Measurements from ENCODE around the gene PLA2G15. TPM values are rescaled to one million over a fixed set of nuclear protein-coding genes. Genes with fewer than 3 reads are reported as not detected.

PLA2G15 gene
- total and polyA plus RNA-seq, 2 experiments from 2014 or later: 3.1 to 14.8 TPM

- no peaks in the 10 kb centered on the region for H3K36me3 Mint-ChIP-seq (ENCODE audit: low read depth)
- DNase-seq (ENCODE audit: low spot score): no peak
- no peak overlapping the region for H3K27ac Mint-ChIP-seq
- Histone ChIP-seq H3K27ac (ENCODE audit: low read depth) (no peak overlapping the region), H3K4me2 (no peak overlapping the region), H4K20me1 (replicated peaks; ENCODE audit: insufficient read depth) (peaks cover 5% of the 10 kb centered on the region; the same call in 1 of the 2 replicates), H3K4me1 (ENCODE audit: insufficient read depth) (no peaks in the 10 kb centered on the region), H3K36me3 (ENCODE audit: insufficient read depth) (no peaks in the 10 kb centered on the region), H3K9me2 (ENCODE audit: insufficient read depth) (no peaks in the 10 kb centered on the region), H3K27me3 (ENCODE audit: insufficient read depth) (no peaks in the 10 kb centered on the region), H3K79me2 (replicated peaks; ENCODE audit: insufficient read depth) (no peaks in the 10 kb centered on the region), H3F3A (replicated peaks; ENCODE audit: low read depth) (no peaks in the 10 kb centered on the region), H3K4me3 (no peak overlapping the region), H2AFZ (no peak overlapping the region)
- H3K9me3 Mint-ChIP-seq: no peaks in the 10 kb centered on the region
- no peak overlapping the region for H3K4me3 Mint-ChIP-seq
- TF ChIP-seq ZNF462 (CRISPR knock-in tag; IDR thresholded peaks at IDR 0.05) (no peak), CREB1 (CRISPR knock-in tag; IDR thresholded peaks at IDR 0.05; ENCODE audit: low read depth) (no peak), ZNF114 (CRISPR knock-in tag; IDR thresholded peaks at IDR 0.05) (no peak), JUNB (IDR thresholded peaks at IDR 0.05; ENCODE audit: unreplicated experiment) (no peak), STAT1 (IDR thresholded peaks at IDR 0.05; ENCODE audit: unreplicated experiment) (no peak), EZH2phosphoT487 (IDR thresholded peaks at IDR 0.05; ENCODE audit: unreplicated experiment) (no peak), ZNF331 (CRISPR knock-in tag; IDR thresholded peaks at IDR 0.05; ENCODE audit: low read depth) (no peak), CTCF (conservative IDR thresholded peaks at IDR 0.05; ENCODE audit: low read depth in 2 of 2) (no peak), NANOG (IDR thresholded peaks at IDR 0.05; ENCODE audit: borderline replicate concordance) (no peak), POLR2AphosphoS5 (IDR thresholded peaks at IDR 0.05; ENCODE audit: low read depth) (no peak), EZH2 (IDR thresholded peaks at IDR 0.05; ENCODE audit: low read depth, unreplicated experiment) (no peak)
- TF ChIP-seq, protein P1, sequence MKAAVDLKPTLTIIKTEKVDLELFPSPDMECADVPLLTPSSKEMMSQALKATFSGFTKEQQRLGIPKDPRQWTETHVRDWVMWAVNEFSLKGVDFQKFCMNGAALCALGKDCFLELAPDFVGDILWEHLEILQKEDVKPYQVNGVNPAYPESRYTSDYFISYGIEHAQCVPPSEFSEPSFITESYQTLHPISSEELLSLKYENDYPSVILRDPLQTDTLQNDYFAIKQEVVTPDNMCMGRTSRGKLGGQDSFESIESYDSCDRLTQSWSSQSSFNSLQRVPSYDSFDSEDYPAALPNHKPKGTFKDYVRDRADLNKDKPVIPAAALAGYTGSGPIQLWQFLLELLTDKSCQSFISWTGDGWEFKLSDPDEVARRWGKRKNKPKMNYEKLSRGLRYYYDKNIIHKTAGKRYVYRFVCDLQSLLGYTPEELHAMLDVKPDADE (IDR thresholded peaks at IDR 0.05): no peak
- TF ChIP-seq, protein P2, sequence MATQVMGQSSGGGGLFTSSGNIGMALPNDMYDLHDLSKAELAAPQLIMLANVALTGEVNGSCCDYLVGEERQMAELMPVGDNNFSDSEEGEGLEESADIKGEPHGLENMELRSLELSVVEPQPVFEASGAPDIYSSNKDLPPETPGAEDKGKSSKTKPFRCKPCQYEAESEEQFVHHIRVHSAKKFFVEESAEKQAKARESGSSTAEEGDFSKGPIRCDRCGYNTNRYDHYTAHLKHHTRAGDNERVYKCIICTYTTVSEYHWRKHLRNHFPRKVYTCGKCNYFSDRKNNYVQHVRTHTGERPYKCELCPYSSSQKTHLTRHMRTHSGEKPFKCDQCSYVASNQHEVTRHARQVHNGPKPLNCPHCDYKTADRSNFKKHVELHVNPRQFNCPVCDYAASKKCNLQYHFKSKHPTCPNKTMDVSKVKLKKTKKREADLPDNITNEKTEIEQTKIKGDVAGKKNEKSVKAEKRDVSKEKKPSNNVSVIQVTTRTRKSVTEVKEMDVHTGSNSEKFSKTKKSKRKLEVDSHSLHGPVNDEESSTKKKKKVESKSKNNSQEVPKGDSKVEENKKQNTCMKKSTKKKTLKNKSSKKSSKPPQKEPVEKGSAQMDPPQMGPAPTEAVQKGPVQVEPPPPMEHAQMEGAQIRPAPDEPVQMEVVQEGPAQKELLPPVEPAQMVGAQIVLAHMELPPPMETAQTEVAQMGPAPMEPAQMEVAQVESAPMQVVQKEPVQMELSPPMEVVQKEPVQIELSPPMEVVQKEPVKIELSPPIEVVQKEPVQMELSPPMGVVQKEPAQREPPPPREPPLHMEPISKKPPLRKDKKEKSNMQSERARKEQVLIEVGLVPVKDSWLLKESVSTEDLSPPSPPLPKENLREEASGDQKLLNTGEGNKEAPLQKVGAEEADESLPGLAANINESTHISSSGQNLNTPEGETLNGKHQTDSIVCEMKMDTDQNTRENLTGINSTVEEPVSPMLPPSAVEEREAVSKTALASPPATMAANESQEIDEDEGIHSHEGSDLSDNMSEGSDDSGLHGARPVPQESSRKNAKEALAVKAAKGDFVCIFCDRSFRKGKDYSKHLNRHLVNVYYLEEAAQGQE (IDR thresholded peaks at IDR 0.05; ENCODE audit: unreplicated experiment): no peak
- H3K27me3 Mint-ChIP-seq (ENCODE audit: insufficient read depth, low read depth, poor library complexity): no peaks in the 10 kb centered on the region
- no peak for ATAC-seq
- H3K4me1 Mint-ChIP-seq: no peaks in the 10 kb centered on the region
Measured at GRCh38 chr16:68202091-68202519, 43.1 kb upstream of the PLA2G15 start.

Measured in GM23338 (cell line).